PC-3 (cell line): ENCODE results near the gene NAT9.

Experiments
- CTCF ChIP-seq: fragments of 300-600 bp; sonication (generic); conservative IDR thresholded peaks from 2 replicates; pipeline ENCODE4 v1.5.1; 2017; ENCODE audit warnings: antibody characterized with exemption, low read depth, mild to moderate bottlenecking, low read length
- EZH2 ChIP-seq: fragments of 300-600 bp; sonication (generic); IDR thresholded peaks from one replicate; pipeline ENCODE4 v1.6.1; 2017; ENCODE audit warnings: antibody characterized with exemption, mild to moderate bottlenecking, low read length; ENCODE audit not compliant: unreplicated experiment
- EZH2phosphoT487 ChIP-seq: fragments of 300-600 bp; sonication (generic); IDR thresholded peaks from 2 replicates; pipeline ENCODE4 v1.6.1; 2018; ENCODE audit warnings: mild to moderate bottlenecking, antibody characterized with exemption, low read length, borderline replicate concordance

GRCh38 chr17:74730491-74731346 lies 45.4 kb downstream of the NAT9 start:
- TF ChIP-seq EZH2phosphoT487 = no peak
- no peak for TF ChIP-seq CTCF
- TF ChIP-seq EZH2 = no peak
